ENCODE measurements around the gene KCNC1. TPM values are rescaled to one million over a fixed set of nuclear protein-coding genes. Genes with fewer than 3 reads are reported as not detected.

The KCNC1 gene
- total and polyA plus RNA-seq, 2 of the 13 experiments (the other 11 are each of a cell fraction or from before 2014, with no cell fraction given), result 0.01 to 0.04 TPM

DNA sequence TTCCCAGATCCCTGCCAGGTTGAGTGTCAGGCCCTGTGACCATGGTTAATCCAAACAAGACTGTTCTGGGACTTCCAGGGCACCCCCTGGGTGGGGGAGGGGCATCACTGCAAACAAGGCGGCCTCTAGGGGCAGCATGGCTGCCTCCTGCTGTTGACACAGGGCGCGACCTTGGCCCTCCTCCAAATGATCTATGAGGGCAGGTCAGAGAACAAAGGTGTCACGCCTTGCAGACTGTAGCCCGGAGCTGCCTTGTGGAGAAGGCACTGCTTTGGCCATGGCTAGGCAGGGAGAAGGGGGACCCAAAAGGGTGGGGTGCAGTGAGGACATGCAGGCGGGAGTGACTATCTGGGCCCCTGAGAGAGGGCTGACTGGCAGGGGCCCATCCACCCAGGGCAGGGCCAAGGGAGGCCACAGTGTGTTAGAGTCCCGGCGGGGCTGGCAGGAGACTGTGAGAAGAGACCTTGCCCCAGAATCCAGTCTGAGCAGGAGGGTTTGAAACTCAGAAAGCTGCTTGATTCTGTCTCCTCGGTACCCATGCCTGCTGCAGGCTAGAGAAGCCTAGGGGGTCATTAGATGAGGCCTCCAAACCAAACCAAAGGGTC is 35.6 kb downstream of the KCNC1 start (continued):
- TF ChIP-seq, protein P1, sequence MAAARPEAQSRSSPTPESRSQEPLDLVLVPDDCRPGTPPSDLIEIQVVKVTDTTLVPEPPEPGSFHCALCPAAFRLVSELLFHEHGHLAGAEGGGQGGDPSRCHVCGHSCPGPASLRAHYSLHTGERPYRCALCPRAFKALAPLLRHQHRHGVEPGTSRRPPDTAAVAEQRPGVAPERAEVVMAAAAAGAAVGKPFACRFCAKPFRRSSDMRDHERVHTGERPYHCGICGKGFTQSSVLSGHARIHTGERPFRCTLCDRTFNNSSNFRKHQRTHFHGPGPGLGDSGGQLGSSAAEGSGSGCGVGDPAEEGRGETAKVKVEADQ (CRISPR knock-in tag; IDR thresholded peaks at IDR 0.05; ENCODE audit: borderline replicate concordance), result no peak
- TF ChIP-seq, protein P2, sequence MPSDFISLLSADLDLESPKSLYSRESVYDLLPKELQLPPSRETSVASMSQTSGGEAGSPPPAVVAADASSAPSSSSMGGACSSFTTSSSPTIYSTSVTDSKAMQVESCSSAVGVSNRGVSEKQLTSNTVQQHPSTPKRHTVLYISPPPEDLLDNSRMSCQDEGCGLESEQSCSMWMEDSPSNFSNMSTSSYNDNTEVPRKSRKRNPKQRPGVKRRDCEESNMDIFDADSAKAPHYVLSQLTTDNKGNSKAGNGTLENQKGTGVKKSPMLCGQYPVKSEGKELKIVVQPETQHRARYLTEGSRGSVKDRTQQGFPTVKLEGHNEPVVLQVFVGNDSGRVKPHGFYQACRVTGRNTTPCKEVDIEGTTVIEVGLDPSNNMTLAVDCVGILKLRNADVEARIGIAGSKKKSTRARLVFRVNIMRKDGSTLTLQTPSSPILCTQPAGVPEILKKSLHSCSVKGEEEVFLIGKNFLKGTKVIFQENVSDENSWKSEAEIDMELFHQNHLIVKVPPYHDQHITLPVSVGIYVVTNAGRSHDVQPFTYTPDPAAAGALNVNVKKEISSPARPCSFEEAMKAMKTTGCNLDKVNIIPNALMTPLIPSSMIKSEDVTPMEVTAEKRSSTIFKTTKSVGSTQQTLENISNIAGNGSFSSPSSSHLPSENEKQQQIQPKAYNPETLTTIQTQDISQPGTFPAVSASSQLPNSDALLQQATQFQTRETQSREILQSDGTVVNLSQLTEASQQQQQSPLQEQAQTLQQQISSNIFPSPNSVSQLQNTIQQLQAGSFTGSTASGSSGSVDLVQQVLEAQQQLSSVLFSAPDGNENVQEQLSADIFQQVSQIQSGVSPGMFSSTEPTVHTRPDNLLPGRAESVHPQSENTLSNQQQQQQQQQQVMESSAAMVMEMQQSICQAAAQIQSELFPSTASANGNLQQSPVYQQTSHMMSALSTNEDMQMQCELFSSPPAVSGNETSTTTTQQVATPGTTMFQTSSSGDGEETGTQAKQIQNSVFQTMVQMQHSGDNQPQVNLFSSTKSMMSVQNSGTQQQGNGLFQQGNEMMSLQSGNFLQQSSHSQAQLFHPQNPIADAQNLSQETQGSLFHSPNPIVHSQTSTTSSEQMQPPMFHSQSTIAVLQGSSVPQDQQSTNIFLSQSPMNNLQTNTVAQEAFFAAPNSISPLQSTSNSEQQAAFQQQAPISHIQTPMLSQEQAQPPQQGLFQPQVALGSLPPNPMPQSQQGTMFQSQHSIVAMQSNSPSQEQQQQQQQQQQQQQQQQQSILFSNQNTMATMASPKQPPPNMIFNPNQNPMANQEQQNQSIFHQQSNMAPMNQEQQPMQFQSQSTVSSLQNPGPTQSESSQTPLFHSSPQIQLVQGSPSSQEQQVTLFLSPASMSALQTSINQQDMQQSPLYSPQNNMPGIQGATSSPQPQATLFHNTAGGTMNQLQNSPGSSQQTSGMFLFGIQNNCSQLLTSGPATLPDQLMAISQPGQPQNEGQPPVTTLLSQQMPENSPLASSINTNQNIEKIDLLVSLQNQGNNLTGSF (CRISPR knock-in tag; IDR thresholded peaks at IDR 0.05), result no peak
- TF ChIP-seq IKZF4 (CRISPR knock-in tag; IDR thresholded peaks at IDR 0.05; ENCODE audit: borderline replicate concordance, low read depth, not compliant biosample characterization), result peak; percentile 77
- TF ChIP-seq REXO4 (CRISPR knock-in tag; IDR thresholded peaks at IDR 0.05; ENCODE audit: borderline replicate concordance), result no peak
- no peak for TF ChIP-seq SYNCRIP (IDR thresholded peaks at IDR 0.05; ENCODE audit: insufficient read depth, low read depth, low read length)
- TF ChIP-seq, protein P3, sequence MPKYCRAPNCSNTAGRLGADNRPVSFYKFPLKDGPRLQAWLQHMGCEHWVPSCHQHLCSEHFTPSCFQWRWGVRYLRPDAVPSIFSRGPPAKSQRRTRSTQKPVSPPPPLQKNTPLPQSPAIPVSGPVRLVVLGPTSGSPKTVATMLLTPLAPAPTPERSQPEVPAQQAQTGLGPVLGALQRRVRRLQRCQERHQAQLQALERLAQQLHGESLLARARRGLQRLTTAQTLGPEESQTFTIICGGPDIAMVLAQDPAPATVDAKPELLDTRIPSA (CRISPR knock-in tag; IDR thresholded peaks at IDR 0.05; ENCODE audit: borderline replicate concordance), result 0 out of 2 replicates have a peak, but pooled peaks have one; percentile 36
- TF ChIP-seq ZNF34 (CRISPR knock-in tag; IDR thresholded peaks at IDR 0.05; ENCODE audit: borderline replicate concordance), result peak; percentile 91
- TF ChIP-seq, protein P4, sequence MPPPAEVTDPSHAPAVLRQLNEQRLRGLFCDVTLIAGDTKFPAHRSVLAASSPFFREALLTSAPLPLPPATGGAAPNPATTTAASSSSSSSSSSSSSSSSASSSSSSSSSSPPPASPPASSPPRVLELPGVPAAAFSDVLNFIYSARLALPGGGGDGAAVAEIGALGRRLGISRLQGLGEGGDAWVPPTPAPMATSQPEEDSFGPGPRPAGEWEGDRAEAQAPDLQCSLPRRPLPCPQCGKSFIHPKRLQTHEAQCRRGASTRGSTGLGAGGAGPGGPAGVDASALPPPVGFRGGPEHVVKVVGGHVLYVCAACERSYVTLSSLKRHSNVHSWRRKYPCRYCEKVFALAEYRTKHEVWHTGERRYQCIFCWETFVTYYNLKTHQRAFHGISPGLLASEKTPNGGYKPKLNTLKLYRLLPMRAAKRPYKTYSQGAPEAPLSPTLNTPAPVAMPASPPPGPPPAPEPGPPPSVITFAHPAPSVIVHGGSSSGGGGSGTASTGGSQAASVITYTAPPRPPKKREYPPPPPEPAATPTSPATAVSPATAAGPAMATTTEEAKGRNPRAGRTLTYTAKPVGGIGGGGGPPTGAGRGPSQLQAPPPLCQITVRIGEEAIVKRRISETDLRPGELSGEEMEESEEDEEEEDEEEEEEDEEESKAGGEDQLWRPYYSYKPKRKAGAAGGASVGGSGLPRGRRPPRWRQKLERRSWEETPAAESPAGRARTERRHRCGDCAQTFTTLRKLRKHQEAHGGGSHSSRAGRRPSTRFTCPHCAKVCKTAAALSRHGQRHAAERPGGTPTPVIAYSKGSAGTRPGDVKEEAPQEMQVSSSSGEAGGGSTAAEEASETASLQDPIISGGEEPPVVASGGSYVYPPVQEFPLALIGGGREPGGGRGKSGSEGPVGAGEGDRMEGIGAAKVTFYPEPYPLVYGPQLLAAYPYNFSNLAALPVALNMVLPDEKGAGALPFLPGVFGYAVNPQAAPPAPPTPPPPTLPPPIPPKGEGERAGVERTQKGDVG (CRISPR knock-in tag; IDR thresholded peaks at IDR 0.05; ENCODE audit: borderline replicate concordance), result peak; percentile 43; the same call in 1 of the 2 replicates
- TF ChIP-seq ZFP82 (CRISPR knock-in tag; IDR thresholded peaks at IDR 0.05; ENCODE audit: borderline replicate concordance), result no peak
- TF ChIP-seq, protein P5, sequence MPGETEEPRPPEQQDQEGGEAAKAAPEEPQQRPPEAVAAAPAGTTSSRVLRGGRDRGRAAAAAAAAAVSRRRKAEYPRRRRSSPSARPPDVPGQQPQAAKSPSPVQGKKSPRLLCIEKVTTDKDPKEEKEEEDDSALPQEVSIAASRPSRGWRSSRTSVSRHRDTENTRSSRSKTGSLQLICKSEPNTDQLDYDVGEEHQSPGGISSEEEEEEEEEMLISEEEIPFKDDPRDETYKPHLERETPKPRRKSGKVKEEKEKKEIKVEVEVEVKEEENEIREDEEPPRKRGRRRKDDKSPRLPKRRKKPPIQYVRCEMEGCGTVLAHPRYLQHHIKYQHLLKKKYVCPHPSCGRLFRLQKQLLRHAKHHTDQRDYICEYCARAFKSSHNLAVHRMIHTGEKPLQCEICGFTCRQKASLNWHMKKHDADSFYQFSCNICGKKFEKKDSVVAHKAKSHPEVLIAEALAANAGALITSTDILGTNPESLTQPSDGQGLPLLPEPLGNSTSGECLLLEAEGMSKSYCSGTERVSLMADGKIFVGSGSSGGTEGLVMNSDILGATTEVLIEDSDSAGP (CRISPR knock-in tag; IDR thresholded peaks at IDR 0.05; ENCODE audit: borderline replicate concordance), result peak; percentile 93
- TF ChIP-seq TSC22D2 (CRISPR knock-in tag; IDR thresholded peaks at IDR 0.05; ENCODE audit: borderline replicate concordance), result peak; percentile 86; the same call in 1 of the 2 replicates
- peak; percentile 93; the same call in 1 of the 2 replicates for TF ChIP-seq MEIS2 (CRISPR knock-in tag; IDR thresholded peaks at IDR 0.05)
- no peak for TF ChIP-seq FLYWCH1 (CRISPR knock-in tag; IDR thresholded peaks at IDR 0.05)
- TF ChIP-seq, protein P6, sequence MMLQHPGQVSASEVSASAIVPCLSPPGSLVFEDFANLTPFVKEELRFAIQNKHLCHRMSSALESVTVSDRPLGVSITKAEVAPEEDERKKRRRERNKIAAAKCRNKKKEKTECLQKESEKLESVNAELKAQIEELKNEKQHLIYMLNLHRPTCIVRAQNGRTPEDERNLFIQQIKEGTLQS (CRISPR knock-in tag; IDR thresholded peaks at IDR 0.05), result no peak
- peak; percentile 84 for TF ChIP-seq MED1 (CRISPR knock-in tag; IDR thresholded peaks at IDR 0.05)
- no peak for TF ChIP-seq MED13 (CRISPR knock-in tag; IDR thresholded peaks at IDR 0.05)

Measured in HepG2 (cell line).